B cell (primary cell): Measurements from ENCODE around the gene CACNA2D3. TPM values are rescaled to one million over a fixed set of nuclear protein-coding genes. Genes with fewer than 3 reads are reported as not detected.

ENCODE experiments used
- ATAC-seq: fragments of 200-7000 bp; cut with Tn5 transposase; one replicate; pipeline ENCODE4 v1.10.0; 2021; ENCODE audit warnings: low read depth, mild to moderate bottlenecking, moderate number of reproducible peaks, moderate library complexity
- CTCF ChIA-PET: fragments of 350-600 bp; sonication (Branson Sonifier 250); formaldehyde crosslinking; loops from one replicate; lab custom pipeline; 2021; ENCODE audit warnings: antibody characterized with exemption, inconsistent platforms; lab: Charles Lee
- POLR2A ChIA-PET: fragments of 350-600 bp; sonication (Branson Sonifier 250); formaldehyde crosslinking; loops from one replicate; lab custom pipeline; 2021; ENCODE audit warnings: antibody characterized with exemption; lab: Charles Lee
- DNase-seq: peaks from one replicate; pipeline ENCODE4 v3.0.0; 2013
- H2AFZ ChIP-seq: 2 replicates; pipeline ENCODE4 v1.6.1; 2012; ENCODE audit warnings: mild to moderate bottlenecking, low read depth, low read length; ENCODE audit not compliant: insufficient read depth, poor library complexity, severe bottlenecking
- H3K27ac ChIP-seq, 2 donors: 1 replicate in 1 of 2; 2 replicates in 1 of 2; pipeline ENCODE4 v1.5.1; 2012 to 2013; ENCODE audit warnings: low read length in 2 of 2, mild to moderate bottlenecking in 2 of 2, moderate library complexity in 1 of 2
- H3K27me3 ChIP-seq, 4 experiments: fragments of 200-600 bp in 1 of 4; sonication (generic) in 1 of 4; replicated peaks in 1 of 4; 1 replicate in 2 of 4; 2 replicates in 2 of 4; pipeline versions ENCODE4 v1.6.1 to v1.7.0; 2013 to 2016; ENCODE audit warnings: low read length in 3 of 4, mild to moderate bottlenecking in 2 of 4, mixed read lengths in 1 of 4, moderate library complexity in 1 of 4; ENCODE audit not compliant: insufficient read depth in 4 of 4, control insufficient read depth in 3 of 4; ENCODE audit errors: control extremely low read depth in 1 of 4
- H3K36me3 ChIP-seq, 2 experiments: replicated peaks in 1 of 2; 1 replicate in 1 of 2; 2 replicates in 1 of 2; pipeline versions ENCODE4 v1.6.1 to v1.7.1; 2013; ENCODE audit warnings: low read length in 1 of 2; ENCODE audit not compliant: insufficient read depth in 2 of 2, control insufficient read depth in 1 of 2; ENCODE audit errors: control extremely low read depth in 1 of 2, extremely low read depth in 1 of 2
- H3K4me1 ChIP-seq, 2 donors: fragments of 200-600 bp in 1 of 2; sonication (generic) in 1 of 2; 1 replicate in 1 of 2; 2 replicates in 1 of 2; pipeline versions ENCODE4 v1.5.1 to v1.6.1; 2013 to 2017; ENCODE audit warnings: low read length in 2 of 2; ENCODE audit not compliant: control insufficient read depth in 2 of 2, insufficient read depth in 2 of 2
- H3K4me2 ChIP-seq: replicated peaks from 2 replicates; pipeline ENCODE3; 2012; ENCODE audit warnings: mild to moderate bottlenecking, low read depth, low read length; ENCODE audit not compliant: poor library complexity, severe bottlenecking
- H3K4me3 ChIP-seq, 5 experiments: fragments of 200-600 bp in 1 of 5; sonication (generic) in 1 of 5; 1 replicate in 3 of 5; 2 replicates in 2 of 5; pipeline versions ENCODE4 v1.5.1 to v1.7.0; 2011 to 2016; ENCODE audit warnings: low read length in 4 of 5, mild to moderate bottlenecking in 4 of 5, low read depth in 2 of 5, control low read depth in 1 of 5, moderate library complexity in 1 of 5; ENCODE audit not compliant: insufficient read depth in 1 of 5; ENCODE audit errors: control extremely low read depth in 1 of 5, extremely low read depth in 1 of 5
- H3K79me2 ChIP-seq: fragments of 200-600 bp; sonication (generic); one replicate; pipeline ENCODE4 v1.6.0; 2016; ENCODE audit warnings: low read length; ENCODE audit not compliant: control insufficient read depth, insufficient read depth
- H3K9ac ChIP-seq: fragments of 200-600 bp; sonication (generic); 2 replicates; pipeline ENCODE4 v1.6.1; 2017; ENCODE audit warnings: mild to moderate bottlenecking, low read length, moderate library complexity
- H3K9me3 ChIP-seq, 3 donors: one replicate each; pipeline versions ENCODE4 v1.6.1 to v1.7.1; 2013; ENCODE audit warnings: low read length in 2 of 3; ENCODE audit not compliant: control insufficient read depth in 2 of 3, insufficient read depth in 1 of 3; ENCODE audit errors: control extremely low read depth in 1 of 3
- H4K20me1 ChIP-seq: 2 replicates; pipeline ENCODE4 v1.6.0; 2012; ENCODE audit warnings: mild to moderate bottlenecking, low read length; ENCODE audit not compliant: insufficient read depth, control insufficient read depth, poor library complexity, severe bottlenecking
- H3K27ac Mint-ChIP-seq: one replicate; pipeline ENCODE4 v1.8.0; 2021; ENCODE audit warnings: mixed read lengths
- H3K27me3 Mint-ChIP-seq: one replicate; pipeline ENCODE4 v1.8.0; 2021; ENCODE audit warnings: mixed read lengths
- H3K4me1 Mint-ChIP-seq: one replicate; pipeline ENCODE4 v1.8.0; 2021; ENCODE audit warnings: mixed read lengths
- H3K4me3 Mint-ChIP-seq: one replicate; pipeline ENCODE4 v1.8.0; 2021; ENCODE audit warnings: mixed read lengths
- H3K9me3 Mint-ChIP-seq: one replicate; pipeline ENCODE4 v1.8.0; 2022; ENCODE audit warnings: mixed read lengths; ENCODE audit not compliant: insufficient read depth
- CTCF ChIP-seq: fragments of 200-600 bp; IDR thresholded peaks from one replicate; pipeline ENCODE4 v1.8.0; 2022; ENCODE audit warnings: antibody characterized with exemption, mild to moderate bottlenecking
- EZH2 ChIP-seq: IDR thresholded peaks from 2 replicates; pipeline ENCODE4 v1.6.1; 2012; ENCODE audit warnings: borderline replicate concordance, low read depth, mild to moderate bottlenecking, moderate library complexity, low read length; ENCODE audit not compliant: insufficient read depth, poor library complexity, severe bottlenecking
- WGBS: methylation state at CpG from one replicate; pipeline ENCODE4 v1.1.5; 2013; ENCODE audit warnings: missing lambda C conversion rate; ENCODE audit not compliant: insufficient coverage; 5-methylcytosine and 5-hydroxymethylcytosine counted together
- intact Hi-C: fragments of 100-400 bp; cut with micrococcal nuclease; formaldehyde crosslinking; loops from one replicate; pipeline ENCODE4 v1.10.0; 2022
- polyA plus RNA-seq: library from polyadenylated mRNA; depleted of rRNA; stranded (reverse); fragments of >200 nt; gene quantifications from 2 replicates; pipeline ENCODE4 v1.2.3, GENCODE V29; 2012
- total RNA-seq, 2 donors: library from RNA; stranded (reverse); fragments of 120-200 nt in 1 of 2; gene quantifications; 1 replicate in 1 of 2; 2 replicates in 1 of 2; pipeline versions ENCODE4 v1.2.3 to v1.2.4, GENCODE V29; 2013 to 2022

CACNA2D3 gene
- total and polyA plus RNA-seq, 2 donors (not counting 1 experiment from before 2014, with no cell fraction given), result not detected

GRCh38 chr3:54578417-54578816 lies 456.1 kb downstream of the CACNA2D3 start:
- Mint-ChIP-seq H3K27ac (no peak overlapping the region), H3K4me1 (no peaks in the 10 kb centered on the region), H3K4me3 (no peak overlapping the region), H3K27me3 (no peaks in the 10 kb centered on the region), H3K9me3 (no peaks in the 10 kb centered on the region)
- no peaks in the 10 kb centered on the region for H3K36me3 ChIP-seq
- no peak overlapping the region for H2AFZ ChIP-seq
- no peak overlapping the region for H3K9ac ChIP-seq
- intact Hi-C loops, result no loop called here
- no peak overlapping the region for H3K27ac ChIP-seq
- no peak overlapping the region for H3K4me3 ChIP-seq
- no peaks in the 10 kb centered on the region for H3K79me2 ChIP-seq
- no peak for DNase-seq
- H3K27me3 ChIP-seq, result no peaks in the 10 kb centered on the region
- no peaks in the 10 kb centered on the region for H4K20me1 ChIP-seq
- WGBS, result 93% methylated on average over 6 of the region's 7 CpGs
- no peak for ATAC-seq
- no peaks in the 10 kb centered on the region for H3K9me3 ChIP-seq
- ChIA-PET POLR2A (no interaction called here), CTCF (no interaction called here)
- TF ChIP-seq EZH2 (no peak), CTCF (no peak)
- no peak overlapping the region for H3K4me2 ChIP-seq
- no peaks in the 10 kb centered on the region for H3K4me1 ChIP-seq

- Histone ChIP-seq H3K9me3 (no peaks in the 10 kb centered on the region), H3K9ac (no peak overlapping the region), H3K36me3 (no peaks in the 10 kb centered on the region), H4K20me1 (no peaks in the 10 kb centered on the region), H3K4me3 (no peak overlapping the region), H3K27ac (no peak overlapping the region), H3K27me3 (no peaks in the 10 kb centered on the region), H3K4me2 (no peak overlapping the region), H3K4me1 (no peaks in the 10 kb centered on the region), H3K79me2 (no peaks in the 10 kb centered on the region), H2AFZ (no peak overlapping the region)
- no peak for ATAC-seq
- TF ChIP-seq EZH2 (no peak), CTCF (no peak)
- Mint-ChIP-seq H3K4me1 (no peaks in the 10 kb centered on the region), H3K4me3 (no peak overlapping the region), H3K27ac (no peak overlapping the region), H3K9me3 (peaks cover 2% of the 10 kb centered on the region), H3K27me3 (no peaks in the 10 kb centered on the region)
- DNase-seq, result no peak
- ChIA-PET CTCF (no interaction called here), POLR2A (no interaction called here)
- 81% methylated on average over 4 of the region's 6 CpGs for WGBS
- intact Hi-C loops, result no loop called here
These were observed 458.1 kb downstream of the CACNA2D3 start for GRCh38 chr3:54580453-54580852.
